Hematopoietic multipotent progenitor cell treated with erythropoietin and hydrocortisone succinate and interleukin-3 and kit ligand, for 4 days (in vitro differentiated cells): ENCODE measurements around the gene PLA2G2C.
A peak's percentile ranks its signal among the peaks of the same experiment; 100 is the strongest.

Experiments
- DNase-seq: peaks from one replicate; pipeline ENCODE4 v3.0.0-alpha.2; 2015

The PLA2G2C gene

GRCh38 chr1:20202166-20202565 lies 15.8 kb upstream of the PLA2G2C start:
- no peak for DNase-seq

DNA sequence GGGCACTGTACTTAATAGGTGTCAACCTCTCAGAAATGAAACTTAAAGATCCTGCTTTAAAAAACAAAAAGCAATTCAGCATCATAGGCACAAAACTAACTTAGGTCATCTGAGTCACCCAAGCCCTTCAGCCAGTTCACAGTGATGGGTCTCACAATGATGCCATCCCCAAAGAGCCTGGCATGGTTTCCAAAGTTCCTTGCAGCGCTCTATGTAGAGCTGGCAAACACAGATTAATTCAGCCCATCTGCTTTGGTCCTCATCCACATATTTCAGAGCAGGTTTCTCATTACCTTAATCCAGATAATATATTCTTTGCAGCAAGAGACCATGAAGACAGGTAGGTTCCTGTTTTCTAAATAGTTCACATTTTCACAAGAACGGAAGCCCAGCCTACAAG lies 14.6 kb upstream of the PLA2G2C start:
- no peak for DNase-seq

- DNase-seq, result no peak
Measured at GRCh38 chr1:20199840-20200239, 13.5 kb upstream of the PLA2G2C start.

DNA sequence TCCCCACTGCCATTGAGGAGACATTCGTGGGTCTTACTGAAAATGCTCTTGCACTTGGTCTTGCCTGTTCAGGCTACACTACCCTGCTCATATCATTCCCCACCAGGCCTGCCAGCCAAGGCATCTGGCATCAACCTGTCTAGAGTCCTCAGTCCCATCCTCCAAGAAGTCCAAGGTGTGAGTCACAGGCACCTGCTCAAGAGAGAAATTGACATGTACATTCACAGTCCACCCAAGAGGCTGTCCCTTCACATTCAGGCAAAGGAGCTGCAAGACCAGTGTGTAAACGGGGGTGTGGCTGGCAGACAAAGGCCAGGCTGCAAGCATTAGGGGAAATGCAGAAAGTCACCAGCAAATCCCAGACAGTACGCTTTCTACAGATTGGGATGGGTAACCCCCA lies 13.1 kb upstream of the PLA2G2C start:
- DNase-seq, result peak; percentile 54

DNA sequence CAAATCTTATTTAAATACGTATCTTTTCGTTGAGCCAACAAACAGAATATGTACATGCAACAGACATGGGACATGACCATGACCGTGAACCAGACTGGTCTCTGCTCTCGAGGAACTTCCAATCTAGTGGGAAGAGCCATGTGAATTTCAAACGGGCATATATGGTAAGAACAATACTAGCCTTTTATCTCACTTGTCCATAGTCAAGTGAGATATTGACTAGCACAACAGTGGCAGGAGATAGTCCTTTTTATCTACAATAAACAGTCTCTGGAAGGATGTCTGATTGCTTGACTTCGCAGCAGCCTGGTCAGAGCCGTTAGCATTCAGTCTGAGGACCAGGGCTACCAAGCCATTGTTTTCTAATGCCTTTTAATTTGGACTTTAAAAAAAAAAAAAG lies 12.6 kb upstream of the PLA2G2C start:
- DNase-seq, result peak; percentile 76

DNA sequence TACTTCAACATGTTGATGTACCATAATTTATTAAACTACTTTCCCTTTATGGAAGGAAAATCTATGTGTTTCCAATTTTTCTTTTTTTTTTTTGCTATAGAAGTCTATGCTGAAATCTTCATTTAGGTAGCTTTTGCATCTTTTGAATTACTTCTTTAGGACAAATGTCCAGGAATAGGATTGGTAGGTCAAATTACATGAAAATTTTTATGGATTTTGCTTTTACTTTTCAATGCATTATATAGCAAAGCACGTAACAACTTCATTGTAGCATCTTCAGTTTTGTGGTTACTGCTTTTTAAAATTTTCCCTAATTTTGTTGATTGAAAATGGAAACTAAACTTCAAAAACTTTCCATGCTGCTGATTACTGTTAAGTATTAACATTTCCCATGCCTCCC lies 12.0 kb upstream of the PLA2G2C start:
- no peak for DNase-seq

- peak; percentile 58 for DNase-seq
Measured at GRCh38 chr1:20197329-20197791, 11.0 kb upstream of the PLA2G2C start.

GRCh38 chr1:20195462-20195780 lies 9.1 kb upstream of the PLA2G2C start:
- DNase-seq, result no peak

DNA sequence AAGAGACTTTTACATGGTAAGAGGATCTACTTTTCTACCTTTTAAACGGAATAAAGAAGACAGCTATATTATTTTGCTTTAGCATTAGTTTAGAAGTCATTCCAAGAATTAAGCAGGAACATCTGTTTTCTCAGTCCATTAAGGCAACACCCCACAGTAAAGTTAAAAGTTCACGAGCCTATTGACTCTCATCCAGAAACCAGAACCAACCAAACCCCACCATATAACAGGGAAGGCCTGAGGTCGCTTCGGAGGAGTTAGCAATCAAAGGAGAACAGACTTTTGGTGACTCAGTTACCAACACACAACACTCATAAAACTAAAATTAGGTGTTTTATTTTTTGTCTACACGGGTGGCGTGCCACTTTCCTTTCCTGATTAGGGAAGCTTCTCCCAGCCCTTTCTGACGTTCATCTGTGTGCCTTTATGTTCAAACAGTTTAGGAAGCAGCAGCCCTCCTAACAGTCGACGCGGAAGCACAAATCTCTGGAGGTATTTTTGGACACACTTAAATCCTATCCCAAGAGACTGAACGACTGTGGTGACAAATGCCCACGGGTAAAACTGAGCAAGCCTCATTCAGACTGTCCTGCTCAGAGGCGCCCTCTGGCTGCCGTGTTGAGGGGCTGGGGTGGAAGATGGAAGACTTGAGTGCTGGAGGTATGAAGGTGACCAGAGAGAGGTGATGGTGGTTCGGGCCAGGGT lies 8.6 kb upstream of the PLA2G2C start:
- peak; percentile 79 for DNase-seq

- no peak for DNase-seq
Measured at GRCh38 chr1:20194224-20194623, 7.9 kb upstream of the PLA2G2C start.

GRCh38 chr1:20192871-20193411 lies 6.6 kb upstream of the PLA2G2C start:
- no peak for DNase-seq

GRCh38 chr1:20192364-20192763 lies 6.0 kb upstream of the PLA2G2C start:
- no peak for DNase-seq

- no peak for DNase-seq
Measured at GRCh38 chr1:20191266-20191825, 5.0 kb upstream of the PLA2G2C start.

GRCh38 chr1:20190256-20191160 lies 4.2 kb upstream of the PLA2G2C start:
- DNase-seq, result no peak

DNA sequence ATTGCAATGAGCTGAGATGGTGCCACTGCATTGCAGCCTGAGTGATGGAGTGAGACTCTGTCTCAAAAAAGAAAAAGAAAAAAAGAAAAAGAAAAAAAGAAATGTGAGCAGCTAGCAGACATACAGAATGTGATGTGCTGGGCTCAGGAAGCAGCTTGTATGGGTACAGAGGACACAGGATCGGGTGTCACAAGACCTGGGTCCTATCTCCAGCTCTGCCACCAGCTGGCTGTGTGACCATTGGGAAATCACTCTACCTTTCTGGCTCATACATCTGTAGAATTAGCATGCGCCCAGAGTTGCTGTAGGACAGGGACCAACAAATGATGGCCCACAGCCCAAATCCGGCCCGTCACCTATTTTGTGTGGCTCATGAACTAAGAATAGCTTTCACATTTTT lies 3.3 kb upstream of the PLA2G2C start:
- no peak for DNase-seq

- no peak for DNase-seq
Measured at GRCh38 chr1:20188455-20188817, 2.1 kb upstream of the PLA2G2C start.

- DNase-seq, result peak; percentile 76
Measured at GRCh38 chr1:20187813-20188454, 1.6 kb upstream of the PLA2G2C start.

- DNase-seq, result peak; percentile 87
Measured at GRCh38 chr1:20187103-20187812, 940 bp upstream of the PLA2G2C start.

GRCh38 chr1:20184997-20185833 lies 1.1 kb downstream of the PLA2G2C start:
- DNase-seq, result peak; percentile 70

GRCh38 chr1:20184481-20184900 lies 1.8 kb downstream of the PLA2G2C start:
- peak; percentile 54 for DNase-seq

GRCh38 chr1:20183616-20184271 lies 2.6 kb downstream of the PLA2G2C start:
- peak; percentile 31 for DNase-seq
